HG02759 (cell line): ENCODE measurements around the gene MUC16.

Source experiments
- ATAC-seq: cut with Tn5 transposase; IDR thresholded peaks from one replicate; pipeline ENCODE4 v1.9.1; 2021; ENCODE audit warnings: mild to moderate bottlenecking, moderate library complexity; ENCODE audit not compliant: unreplicated experiment

The MUC16 gene

DNA sequence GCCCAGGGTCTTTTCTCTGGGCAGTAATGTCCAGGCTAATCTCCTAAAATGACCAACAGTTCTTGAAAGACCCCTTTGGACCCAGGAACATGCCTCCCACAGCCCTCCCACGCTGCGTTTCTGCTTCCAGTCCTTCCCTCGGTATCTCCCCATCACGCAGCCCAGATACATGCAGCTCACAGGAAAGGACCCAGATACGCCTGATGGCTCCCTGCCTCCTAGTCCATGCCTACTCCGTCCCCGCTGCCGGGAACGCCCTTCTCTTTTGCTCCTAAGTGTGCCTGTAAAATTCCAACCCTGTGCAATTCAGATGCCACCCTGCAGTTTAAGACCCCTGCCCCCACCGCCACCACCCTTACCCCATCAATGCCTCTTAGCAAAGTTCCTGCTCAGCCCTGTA, 778 bp downstream of the MUC16 start:
- no peak for ATAC-seq

DNA sequence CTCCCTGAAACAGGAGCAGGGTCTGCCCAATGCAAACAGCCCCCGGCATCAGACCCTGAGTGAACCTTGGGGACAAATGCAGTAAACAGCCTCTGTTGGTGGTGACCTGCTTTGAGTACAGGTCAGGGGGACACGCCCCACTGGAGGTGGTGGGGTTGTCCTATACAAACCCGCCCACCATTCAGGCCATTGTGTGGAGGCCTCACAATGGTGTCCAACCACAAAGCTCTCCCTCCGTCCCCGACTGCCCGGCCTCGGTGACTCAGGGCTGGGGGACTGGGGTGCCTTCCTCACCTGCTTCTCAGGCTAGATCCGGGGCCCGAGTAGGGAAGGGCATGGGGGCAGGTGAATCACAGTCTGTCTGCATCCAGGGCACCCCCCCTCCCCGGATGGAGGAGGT, 1.5 kb downstream of the MUC16 start:
- ATAC-seq, result no peak

DNA sequence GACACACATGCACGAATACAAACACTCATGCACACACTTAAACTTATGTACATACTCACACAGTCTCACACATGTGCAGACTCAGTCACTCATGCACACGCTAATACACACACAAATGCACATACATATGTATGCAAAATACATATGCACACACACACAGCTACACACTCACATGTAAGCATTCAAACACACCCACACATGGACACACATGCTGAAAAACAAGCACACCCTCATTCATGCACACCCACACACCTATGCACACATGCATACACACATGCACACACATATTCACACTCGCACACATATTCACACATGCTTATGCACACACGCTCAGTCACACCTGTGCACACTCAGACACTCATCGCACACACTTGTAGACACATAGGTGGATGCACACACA, 9.3 kb downstream of the MUC16 start:
- no peak for ATAC-seq

GRCh38 chr19:8988204-8988603, 22.0 kb downstream of the MUC16 start:
- ATAC-seq, result no peak

GRCh38 chr19:8986296-8986695, 23.9 kb downstream of the MUC16 start:
- no peak for ATAC-seq

DNA sequence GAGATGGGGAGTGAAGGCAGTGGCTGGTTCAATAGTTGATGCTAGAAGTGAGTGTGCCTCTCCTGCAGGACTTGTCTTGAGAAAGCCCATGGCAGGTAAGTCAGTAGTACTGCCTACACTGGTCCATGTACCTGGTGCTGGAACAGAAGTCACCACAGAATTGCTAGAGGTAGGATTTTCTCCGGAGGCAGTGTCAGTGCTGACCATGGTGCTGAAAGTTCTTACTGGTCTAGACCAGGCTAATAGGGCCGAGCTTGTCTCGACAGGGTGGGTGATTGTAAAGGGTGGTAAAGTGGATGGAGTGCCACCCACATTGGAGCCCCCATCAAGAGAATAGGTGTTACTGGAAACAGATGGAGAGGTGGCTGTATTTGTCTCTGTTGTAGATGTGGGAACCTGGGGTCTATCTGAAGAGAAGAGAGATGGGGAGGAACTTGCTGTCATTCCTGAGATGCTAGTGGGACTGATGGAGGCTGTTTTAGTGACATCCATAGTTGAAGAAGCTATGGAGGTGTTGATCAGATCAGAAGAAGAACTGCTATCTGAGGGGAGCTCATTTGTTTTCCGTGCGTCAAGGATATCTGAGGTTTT, 36.6 kb downstream of the MUC16 start:
- ATAC-seq, result no peak

DNA sequence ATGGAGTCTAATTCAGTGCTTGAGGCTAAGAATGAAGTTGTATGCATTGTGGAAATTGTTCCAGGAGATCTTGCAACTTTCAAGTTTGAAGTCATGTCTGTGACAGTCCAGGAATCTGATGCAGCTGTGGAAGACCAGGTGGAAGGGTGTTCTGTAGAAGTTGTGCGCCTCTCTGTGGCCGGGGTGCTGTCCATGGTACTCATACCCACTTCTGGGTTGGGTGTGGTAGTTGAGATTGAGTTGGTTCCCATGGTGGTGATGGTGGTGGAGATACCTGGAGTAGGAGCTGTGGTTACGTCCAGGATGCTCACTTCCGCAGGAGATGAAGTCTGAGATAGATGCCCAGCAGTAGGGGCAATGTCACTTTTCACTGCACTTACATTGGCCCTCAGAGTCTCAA, 44.3 kb downstream of the MUC16 start:
- ATAC-seq, result no peak
